Measurements from ENCODE around the gene RLF.

The RLF gene

GRCh38 chr1:40161125-40161887, at the start of gene RLF:
Gene RLF (plus strand): TSS chr1:40161387. CDS start chr1:40161400, 13 bp downstream.
- Histone ChIP-seq H3K27ac (ENCODE audit: low read length) (peak within 1 kb of the TSS; percentile 82), H3K79me2 (ENCODE audit: insufficient read depth, low read length) (peaks cover 55% of the 10 kb centered on the region), H4K20me1 (ENCODE audit: insufficient read depth, low read length) (peaks cover 33% of the 10 kb centered on the region), H3K36me3 (ENCODE audit: insufficient read depth, low read length) (no peaks in the 10 kb centered on the region; the same call in 1 of the 2 replicates), H2AFZ (ENCODE audit: low read depth, low read length) (peak within 1 kb of the TSS; percentile 89), H3K4me1 (ENCODE audit: insufficient read depth, low read length) (peaks cover 31% of the 10 kb centered on the region), H3K4me2 (ENCODE audit: insufficient read depth, low read length) (peak within 1 kb of the TSS; percentile 80), H3K9me3 (ENCODE audit: insufficient read depth, low read length, severe bottlenecking) (no peaks in the 10 kb centered on the region), H3K4me3 (ENCODE audit: low read depth in 1 of 2, low read length in 2 of 2) (peak within 1 kb of the TSS; percentile 63 to 92), H3K9ac (ENCODE audit: low read depth, low read length) (peak within 1 kb of the TSS; percentile 80), H3K27me3 (ENCODE audit: insufficient read depth, low read length, poor library complexity) (no peaks in the 10 kb centered on the region)
- DNase-seq (peak; percentile 93), ATAC-seq (ENCODE audit: insufficient read depth, low read depth) (peak; percentile 95)
- TF ChIP-seq EZH2 (IDR thresholded peaks at IDR 0.05; ENCODE audit: borderline replicate concordance, low read depth, low read length, severe bottlenecking) (no peak), CTCF (IDR thresholded peaks at IDR 0.05; ENCODE audit: borderline replicate concordance, extremely low read depth, low read length, poor library complexity, severe bottlenecking) (no peak)

- no peak for ATAC-seq (ENCODE audit: insufficient read depth, low read depth)
- H4K20me1 ChIP-seq (ENCODE audit: insufficient read depth, low read length) = no peaks in the 10 kb centered on the region
Observed at GRCh38 chr1:40114400-40114799, 46.8 kb upstream of the RLF start.

GRCh38 chr1:40120128-40120527, 41.1 kb upstream of the RLF start:
- Histone ChIP-seq H3K27me3 (ENCODE audit: insufficient read depth, low read length, poor library complexity) (peaks cover 4% of the 10 kb centered on the region), H3K27ac (ENCODE audit: low read length) (no peak overlapping the region), H3K4me2 (ENCODE audit: insufficient read depth, low read length) (no peak overlapping the region), H3K9ac (ENCODE audit: low read depth, low read length) (no peak overlapping the region), H4K20me1 (ENCODE audit: insufficient read depth, low read length) (no peaks in the 10 kb centered on the region), H2AFZ (ENCODE audit: low read depth, low read length) (no peak overlapping the region), H3K36me3 (ENCODE audit: insufficient read depth, low read length) (no peaks in the 10 kb centered on the region), H3K4me1 (ENCODE audit: insufficient read depth, low read length) (no peaks in the 10 kb centered on the region), H3K79me2 (ENCODE audit: insufficient read depth, low read length) (no peaks in the 10 kb centered on the region), H3K4me3 (ENCODE audit: low read depth in 1 of 2, low read length in 2 of 2) (no peak overlapping the region), H3K9me3 (ENCODE audit: insufficient read depth, low read length, severe bottlenecking) (no peaks in the 10 kb centered on the region)
- no peak for TF ChIP-seq EZH2 (IDR thresholded peaks at IDR 0.05; ENCODE audit: borderline replicate concordance, low read depth, low read length, severe bottlenecking)
- no peak for TF ChIP-seq CTCF (IDR thresholded peaks at IDR 0.05; ENCODE audit: borderline replicate concordance, extremely low read depth, low read length, poor library complexity, severe bottlenecking)
- DNase-seq = no peak
- ATAC-seq (ENCODE audit: insufficient read depth, low read depth) = no peak

More at GRCh38 chr1:40114400-40114799, 46.8 kb upstream of the RLF start:
- H3K79me2 ChIP-seq (ENCODE audit: insufficient read depth, low read length) = no peaks in the 10 kb centered on the region
- no peak for TF ChIP-seq EZH2 (IDR thresholded peaks at IDR 0.05; ENCODE audit: borderline replicate concordance, low read depth, low read length, severe bottlenecking)
- no peak for TF ChIP-seq CTCF (IDR thresholded peaks at IDR 0.05; ENCODE audit: borderline replicate concordance, extremely low read depth, low read length, poor library complexity, severe bottlenecking)
- H3K27ac ChIP-seq (ENCODE audit: low read length) = no peak overlapping the region
- H2AFZ ChIP-seq (ENCODE audit: low read depth, low read length) = no peak overlapping the region
- H3K4me3 ChIP-seq (ENCODE audit: low read depth in 1 of 2, low read length in 2 of 2) = no peak overlapping the region
- DNase-seq = no peak
- H3K4me2 ChIP-seq (ENCODE audit: insufficient read depth, low read length) = no peak overlapping the region
- peaks cover 4% of the 10 kb centered on the region for H3K9me3 ChIP-seq (ENCODE audit: insufficient read depth, low read length, severe bottlenecking)
- H3K36me3 ChIP-seq (ENCODE audit: insufficient read depth, low read length) = no peaks in the 10 kb centered on the region
- H3K4me1 ChIP-seq (ENCODE audit: insufficient read depth, low read length) = no peaks in the 10 kb centered on the region
- H3K9ac ChIP-seq (ENCODE audit: low read depth, low read length) = no peak overlapping the region
- H3K27me3 ChIP-seq (ENCODE audit: insufficient read depth, low read length, poor library complexity) = no peaks in the 10 kb centered on the region

Measured in DND-41 (cell line).